GM10266 (cell line): ENCODE results near the gene PTPN7.

Experiments
- DNase-seq: peaks from one replicate; pipeline ENCODE4 v3.0.0; 2012; ENCODE audit errors: extremely low spot score
- TF ChIP-seq, protein P1 (sequence below): IDR thresholded peaks from 2 replicates; pipeline ENCODE4 v1.5.1; 2012; ENCODE audit warnings: mild to moderate bottlenecking, low read depth; ENCODE audit not compliant: control insufficient read depth, insufficient read depth; ENCODE audit errors: missing control alignments

The PTPN7 gene

DNA sequence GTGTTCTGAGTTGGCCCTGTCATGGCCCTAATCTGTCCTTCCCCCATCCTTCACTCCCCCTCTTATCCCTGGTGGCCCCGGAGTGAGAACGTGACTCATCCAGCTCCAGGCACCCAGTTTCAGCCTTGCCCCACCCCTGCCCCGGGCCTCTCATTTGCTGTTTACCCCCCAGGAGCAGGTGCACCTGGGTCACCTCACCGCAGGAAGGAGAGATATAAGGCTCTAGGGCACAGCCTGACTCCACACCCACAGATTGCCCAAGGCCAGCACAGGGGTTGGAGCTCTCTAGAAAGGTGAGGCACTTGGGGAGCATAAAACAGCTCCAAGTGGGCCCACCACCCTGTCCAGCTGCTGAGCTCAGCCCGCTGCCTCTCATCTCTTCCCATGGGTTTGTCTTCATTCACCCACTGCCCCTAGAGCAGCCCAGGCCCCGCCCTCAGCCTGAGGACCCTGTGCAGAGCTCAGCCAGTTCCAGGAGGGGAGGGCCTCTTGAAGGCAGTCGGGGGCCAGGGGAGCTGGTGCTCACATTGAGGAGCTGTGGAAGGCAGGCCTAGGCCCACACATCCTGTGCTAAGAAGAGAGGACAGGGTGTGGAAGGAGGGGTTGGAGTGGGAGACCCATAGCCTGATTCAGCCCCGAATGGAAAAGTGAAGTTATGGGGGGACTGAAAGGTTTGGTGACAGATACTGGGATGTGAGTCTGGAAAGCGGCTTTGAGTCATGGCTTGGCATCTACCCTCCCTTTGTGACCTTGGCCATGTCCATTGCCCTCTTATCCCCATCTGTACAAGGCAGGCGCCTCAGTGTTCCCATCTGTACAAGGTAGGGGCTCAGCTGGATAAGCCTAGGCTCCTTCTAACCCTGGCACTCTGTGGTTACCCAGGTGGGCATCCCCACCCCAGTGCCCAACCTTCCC lies 53.8 kb downstream of the PTPN7 start:
- DNase-seq, result no peak
- TF ChIP-seq, protein P1, sequence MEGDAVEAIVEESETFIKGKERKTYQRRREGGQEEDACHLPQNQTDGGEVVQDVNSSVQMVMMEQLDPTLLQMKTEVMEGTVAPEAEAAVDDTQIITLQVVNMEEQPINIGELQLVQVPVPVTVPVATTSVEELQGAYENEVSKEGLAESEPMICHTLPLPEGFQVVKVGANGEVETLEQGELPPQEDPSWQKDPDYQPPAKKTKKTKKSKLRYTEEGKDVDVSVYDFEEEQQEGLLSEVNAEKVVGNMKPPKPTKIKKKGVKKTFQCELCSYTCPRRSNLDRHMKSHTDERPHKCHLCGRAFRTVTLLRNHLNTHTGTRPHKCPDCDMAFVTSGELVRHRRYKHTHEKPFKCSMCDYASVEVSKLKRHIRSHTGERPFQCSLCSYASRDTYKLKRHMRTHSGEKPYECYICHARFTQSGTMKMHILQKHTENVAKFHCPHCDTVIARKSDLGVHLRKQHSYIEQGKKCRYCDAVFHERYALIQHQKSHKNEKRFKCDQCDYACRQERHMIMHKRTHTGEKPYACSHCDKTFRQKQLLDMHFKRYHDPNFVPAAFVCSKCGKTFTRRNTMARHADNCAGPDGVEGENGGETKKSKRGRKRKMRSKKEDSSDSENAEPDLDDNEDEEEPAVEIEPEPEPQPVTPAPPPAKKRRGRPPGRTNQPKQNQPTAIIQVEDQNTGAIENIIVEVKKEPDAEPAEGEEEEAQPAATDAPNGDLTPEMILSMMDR, result no peak

DNA sequence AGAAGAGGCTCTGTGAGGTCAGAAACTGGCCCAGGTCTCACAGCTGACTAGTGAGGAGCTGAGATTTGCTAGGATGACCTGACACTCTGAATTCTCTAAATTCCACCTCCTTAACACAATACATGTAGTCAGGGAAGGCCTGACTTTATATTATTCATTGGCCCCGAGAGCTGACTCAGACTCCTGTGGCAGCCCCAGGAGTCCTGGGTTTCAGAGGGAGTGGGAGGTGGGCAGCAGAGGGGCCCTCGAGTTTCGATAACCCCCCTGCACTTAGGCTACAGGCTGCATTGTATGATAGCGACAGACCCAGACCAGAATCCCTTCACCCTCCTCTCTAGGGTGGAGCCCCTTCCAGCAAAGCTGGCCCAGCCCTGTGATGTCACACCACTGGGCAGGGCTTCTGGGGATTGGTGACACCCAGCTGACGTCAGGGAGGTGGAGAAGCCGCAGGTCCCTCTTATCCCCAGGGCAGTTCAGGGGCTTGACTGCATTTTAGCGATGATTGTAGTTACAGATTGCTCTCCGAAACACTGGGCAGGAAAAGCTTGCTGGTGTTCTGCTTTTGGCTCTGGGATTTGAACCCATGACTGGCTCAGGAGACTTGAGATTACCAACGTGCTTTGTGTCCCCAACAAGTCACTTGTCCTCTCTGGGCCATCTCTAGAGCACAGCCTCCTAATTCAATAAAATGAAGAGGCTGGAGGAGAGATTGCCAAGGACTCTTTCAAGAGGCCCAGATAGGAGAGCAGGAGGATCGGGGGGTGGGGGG lies 54.6 kb downstream of the PTPN7 start:
- DNase-seq, result no peak
- TF ChIP-seq, protein P1, result no peak

DNA sequence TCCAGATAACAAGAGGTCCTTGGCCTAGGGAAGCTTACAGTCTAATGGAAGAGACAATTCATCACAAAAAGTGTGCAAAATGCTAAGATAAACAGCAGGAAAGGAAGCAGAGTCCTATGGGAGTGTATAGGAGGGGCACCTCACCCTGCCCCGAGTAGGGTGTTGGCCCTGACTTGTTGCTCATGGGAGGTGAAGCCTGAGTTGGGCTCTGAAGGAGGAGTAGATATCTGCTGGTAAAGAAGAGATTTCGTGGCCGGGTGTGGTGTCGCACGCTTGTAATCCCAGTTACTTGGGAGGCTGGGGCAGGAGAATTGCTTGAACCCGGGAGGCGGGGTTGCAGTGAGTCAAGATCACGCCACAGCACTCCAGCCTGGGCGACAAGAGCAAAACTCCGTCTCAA lies 56.3 kb downstream of the PTPN7 start:
- TF ChIP-seq, protein P1, result no peak
- no peak for DNase-seq

DNA sequence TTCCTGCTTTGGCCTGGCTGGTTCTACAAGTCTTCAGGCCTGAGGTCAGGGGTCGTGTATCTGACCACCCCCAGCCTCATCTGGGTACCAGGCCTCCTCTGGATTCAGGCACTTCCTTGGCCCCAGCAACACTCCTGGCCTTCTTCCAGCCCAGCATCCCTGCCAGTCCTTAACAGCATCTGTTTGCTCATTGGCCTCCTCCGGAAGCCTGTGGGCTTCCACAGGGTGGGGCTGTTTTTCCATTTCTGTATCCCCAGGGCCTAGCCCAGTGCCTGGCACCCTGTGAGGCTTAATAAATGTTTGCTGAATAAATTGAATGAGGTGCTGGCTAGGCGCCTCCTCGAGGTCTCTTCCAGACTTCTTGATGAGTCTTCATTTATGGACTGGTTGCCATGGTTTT lies 59.2 kb downstream of the PTPN7 start:
- DNase-seq, result no peak
- TF ChIP-seq, protein P1, result no peak
